OCI-LY1 (cell line): ENCODE data around the gene SF3A1.

ENCODE experiments used
- H2AFZ ChIP-seq: fragments of 200-600 bp; sonication (generic), shearing (Covaris generic); 2 replicates; pipeline ENCODE4 v1.6.0; 2014; ENCODE audit warnings: antibody characterized with exemption, mild to moderate bottlenecking, low read length
- H3F3A ChIP-seq: fragments of 200-600 bp; sonication (generic), shearing (Covaris generic); 2 replicates; pipeline ENCODE4 v1.6.0; 2014; ENCODE audit warnings: mild to moderate bottlenecking, antibody characterized with exemption, low read length, moderate library complexity; ENCODE audit not compliant: insufficient read depth
- H3K27ac ChIP-seq: fragments of 200-600 bp; sonication (generic); 2 replicates; pipeline ENCODE4 v1.5.1; 2014; ENCODE audit warnings: low read length, mixed run types, mild to moderate bottlenecking, low read depth; ENCODE audit not compliant: poor library complexity, severe bottlenecking
- H3K27me3 ChIP-seq: fragments of 200-600 bp; sonication (generic); 2 replicates; pipeline ENCODE4 v1.6.0; 2014; ENCODE audit warnings: antibody characterized with exemption, mild to moderate bottlenecking, low read length, moderate library complexity; ENCODE audit not compliant: insufficient read depth
- H3K36me3 ChIP-seq: fragments of 200-600 bp; sonication (generic); 2 replicates; pipeline ENCODE4 v1.6.1; 2014; ENCODE audit warnings: mild to moderate bottlenecking, antibody characterized with exemption, low read length, moderate library complexity, mixed read lengths; ENCODE audit not compliant: insufficient read depth
- H3K4me1 ChIP-seq: fragments of 200-600 bp; sonication (generic); 2 replicates; pipeline ENCODE4 v1.5.1; 2014; ENCODE audit warnings: mild to moderate bottlenecking, low read length, moderate library complexity; ENCODE audit not compliant: insufficient read depth, severe bottlenecking
- H3K4me2 ChIP-seq: fragments of 200-600 bp; sonication (generic), shearing (Covaris generic); 2 replicates; pipeline ENCODE4 v1.6.1; 2014; ENCODE audit warnings: low read length
- H3K4me3 ChIP-seq: fragments of 200-600 bp; sonication (generic); 2 replicates; pipeline ENCODE4 v1.5.1; 2014; ENCODE audit warnings: low read length, low read depth, mild to moderate bottlenecking, mixed read lengths; ENCODE audit not compliant: poor library complexity, severe bottlenecking
- H3K79me2 ChIP-seq: fragments of 200-600 bp; shearing (Covaris generic); 2 replicates; pipeline ENCODE4 v1.6.1; 2016; ENCODE audit warnings: mixed run types, low read length, mixed read lengths; ENCODE audit not compliant: insufficient read depth
- H3K9ac ChIP-seq: fragments of 200-600 bp; sonication (generic), shearing (Covaris generic); 2 replicates; pipeline ENCODE4 v1.6.1; 2014; ENCODE audit warnings: mild to moderate bottlenecking, low read length, mixed read lengths
- H3K9me2 ChIP-seq: fragments of 200-600 bp; sonication (generic), shearing (Covaris generic); 2 replicates; pipeline ENCODE4 v1.6.1; 2014; ENCODE audit warnings: low read depth, mild to moderate bottlenecking, low read length, mixed read lengths
- H3K9me3 ChIP-seq: fragments of 200-600 bp; shearing (Covaris generic); 2 replicates; pipeline ENCODE4 v1.6.1; 2014; ENCODE audit warnings: low read length, mixed read lengths
- H4K20me1 ChIP-seq: fragments of 200-600 bp; sonication (generic), shearing (Covaris generic); 2 replicates; pipeline ENCODE4 v1.6.0; 2016; ENCODE audit warnings: mild to moderate bottlenecking, low read length; ENCODE audit not compliant: insufficient read depth
- CTCF ChIP-seq: fragments of 200-600 bp; sonication (generic), shearing (Covaris generic); IDR thresholded peaks from 2 replicates; pipeline ENCODE4 v1.5.1; 2017; ENCODE audit warnings: mild to moderate bottlenecking, antibody characterized with exemption, low read length, moderate library complexity, mixed read lengths
- EZH2 ChIP-seq: fragments of 200-600 bp; sonication (generic), shearing (Covaris generic); IDR thresholded peaks from 2 replicates; pipeline ENCODE4 v1.8.0; 2017; ENCODE audit warnings: borderline replicate concordance, mixed run types, mild to moderate bottlenecking, antibody characterized with exemption, low read length, moderate library complexity, mixed read lengths

SF3A1 gene

GRCh38 chr22:30289980-30290313, 66.7 kb downstream of the SF3A1 start:
- Histone ChIP-seq H3F3A (no peaks in the 10 kb centered on the region), H3K27me3 (no peaks in the 10 kb centered on the region), H4K20me1 (no peaks in the 10 kb centered on the region), H2AFZ (no peak overlapping the region), H3K36me3 (peaks cover 6% of the 10 kb centered on the region; the same call in 1 of the 2 replicates), H3K79me2 (no peaks in the 10 kb centered on the region), H3K9me3 (no peaks in the 10 kb centered on the region), H3K4me1 (peaks cover 18% of the 10 kb centered on the region), H3K27ac (peak overlapping the region; percentile 59), H3K4me3 (peak overlapping the region; percentile 66), H3K4me2 (peak overlapping the region; percentile 75), H3K9me2 (no peaks in the 10 kb centered on the region), H3K9ac (peak overlapping the region; percentile 59; the same call in 1 of the 2 replicates)
- TF ChIP-seq EZH2 (no peak), CTCF (no peak)

GRCh38 chr22:30289141-30289979, 67.3 kb downstream of the SF3A1 start, which contains the start of gene CASTOR1:
CASTOR1 (minus strand) TSS chr22:30289505; CDS start chr22:30289497, 8 bp downstream.
- H3F3A ChIP-seq, result no peaks in the 10 kb centered on the region
- H2AFZ ChIP-seq, result no peak within 1 kb of the TSS
- peaks cover 6% of the 10 kb centered on the region; the same call in 1 of the 2 replicates for H3K36me3 ChIP-seq
- no peaks in the 10 kb centered on the region for H3K27me3 ChIP-seq
- peak within 1 kb of the TSS; percentile 59 for H3K27ac ChIP-seq
- no peaks in the 10 kb centered on the region for H3K9me3 ChIP-seq
- no peaks in the 10 kb centered on the region for H3K79me2 ChIP-seq
- peak within 1 kb of the TSS; percentile 75 for H3K4me2 ChIP-seq
- TF ChIP-seq EZH2, result no peak
- TF ChIP-seq CTCF, result no peak
- H4K20me1 ChIP-seq, result no peaks in the 10 kb centered on the region
- H3K4me3 ChIP-seq, result peak within 1 kb of the TSS; percentile 66
- H3K9me2 ChIP-seq, result no peaks in the 10 kb centered on the region
- H3K4me1 ChIP-seq, result peaks cover 18% of the 10 kb centered on the region
- H3K9ac ChIP-seq, result peak within 1 kb of the TSS; percentile 59

GRCh38 chr22:30288419-30289140, 68.1 kb downstream of the SF3A1 start:
- no peaks in the 10 kb centered on the region for H3F3A ChIP-seq
- H3K27me3 ChIP-seq, result no peaks in the 10 kb centered on the region
- H3K4me1 ChIP-seq, result peaks cover 18% of the 10 kb centered on the region
- H3K27ac ChIP-seq, result no peak overlapping the region
- peak overlapping the region; percentile 59 for H3K9ac ChIP-seq
- no peaks in the 10 kb centered on the region for H3K9me2 ChIP-seq
- TF ChIP-seq CTCF (no peak), EZH2 (no peak)
- H3K36me3 ChIP-seq, result peaks cover 6% of the 10 kb centered on the region; the same call in 1 of the 2 replicates
- no peaks in the 10 kb centered on the region for H3K79me2 ChIP-seq
- H3K9me3 ChIP-seq, result no peaks in the 10 kb centered on the region
- peak overlapping the region; percentile 66 for H3K4me3 ChIP-seq
- H4K20me1 ChIP-seq, result no peaks in the 10 kb centered on the region
- H3K4me2 ChIP-seq, result peak overlapping the region; percentile 75
- no peak overlapping the region for H2AFZ ChIP-seq
